ENCODE results near the gene ABO.
"Not testable (repeated sequence)": the region's sequence is repeated elsewhere in the genome, so short reads cannot be mapped to it uniquely, and the experiment has no call there.

The ABO gene

DNA sequence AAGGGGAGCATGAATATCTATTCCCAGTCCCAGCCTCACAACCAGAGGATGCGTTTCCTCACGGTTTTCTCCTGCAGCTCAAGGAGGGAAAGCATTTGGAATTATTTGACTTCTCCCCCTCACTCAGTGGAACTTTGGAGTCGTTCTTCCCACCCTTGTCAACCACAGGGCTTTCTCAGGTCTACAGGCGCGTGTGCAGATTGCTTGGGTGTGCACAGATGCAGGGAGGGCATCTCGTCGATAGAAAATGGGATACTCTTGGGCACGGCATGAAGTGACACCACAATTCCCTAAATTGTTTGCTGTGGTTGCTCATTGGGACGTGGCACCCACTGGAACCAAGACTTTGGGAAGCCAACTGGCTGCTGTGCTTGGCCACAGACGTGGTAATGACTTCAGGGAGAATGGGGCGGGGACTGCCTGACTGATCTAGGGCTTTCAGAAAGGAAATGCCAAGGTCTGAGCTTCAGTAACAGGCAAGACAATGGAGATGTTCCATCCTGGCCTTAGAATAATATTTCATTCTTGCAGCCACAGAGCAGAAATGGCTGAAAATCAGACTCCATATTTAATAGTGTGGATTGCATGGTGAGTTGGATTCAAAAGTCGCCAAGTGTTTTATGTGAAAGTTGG lies 53.7 kb downstream of the ABO start:
- ATAC-seq = no peak
- no peaks in the 10 kb centered on the region for H3K4me1 Mint-ChIP-seq
- H3K27ac Mint-ChIP-seq = no peak overlapping the region
- H3K4me3 Mint-ChIP-seq = no peak overlapping the region
- H3K27me3 Mint-ChIP-seq = peaks cover 43% of the 10 kb centered on the region
- no peaks in the 10 kb centered on the region for H3K36me3 Mint-ChIP-seq (ENCODE audit: low read depth)
- H3K9me3 Mint-ChIP-seq = no peaks in the 10 kb centered on the region
- DNase-seq = no peak

DNA sequence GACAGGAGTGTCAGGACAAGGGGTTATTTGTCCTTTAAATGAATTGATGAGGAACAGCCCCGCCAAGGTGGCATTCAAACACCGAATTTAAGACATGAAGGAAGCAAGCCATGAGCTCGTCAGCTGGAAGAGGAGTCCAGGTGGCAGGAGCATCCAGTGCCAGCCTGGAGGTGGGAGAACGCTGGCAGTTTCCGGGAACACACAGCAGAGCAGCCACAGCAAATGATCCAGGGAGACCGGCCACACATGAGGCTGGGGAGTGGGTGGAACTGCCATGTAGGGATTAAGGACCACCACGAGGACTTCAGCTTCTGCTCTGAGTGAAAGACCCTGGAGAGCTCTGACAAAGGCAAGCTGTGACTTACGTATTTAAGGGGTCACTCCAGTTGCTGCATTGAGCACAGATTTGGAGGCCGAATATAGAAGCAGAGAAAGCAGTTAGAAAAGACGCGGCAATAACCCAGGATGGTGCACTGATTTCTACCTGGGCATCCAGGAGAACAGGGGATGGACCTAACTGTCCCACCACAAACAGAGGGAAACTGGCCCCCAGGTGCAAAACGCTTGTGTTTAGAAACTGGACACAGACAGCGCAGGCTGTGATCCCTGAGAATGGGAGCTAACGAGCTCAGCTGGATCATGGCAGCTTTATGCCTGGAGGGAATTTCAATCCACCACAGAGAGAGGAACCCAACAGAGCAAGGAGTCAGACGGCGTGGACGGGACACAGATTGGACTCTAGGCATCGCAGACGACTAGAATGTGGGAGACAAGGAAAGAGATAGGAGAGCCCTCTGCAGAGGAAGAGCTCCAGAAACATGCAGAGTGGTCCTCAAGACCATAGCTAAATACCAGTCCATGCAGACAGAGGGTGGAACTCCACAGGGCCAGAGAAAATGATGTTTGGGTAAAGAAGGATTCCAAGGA lies 56.7 kb downstream of the ABO start:
- not testable (repeated sequence) for H3K27ac Mint-ChIP-seq; DNase-seq; H3K4me3 Mint-ChIP-seq; ATAC-seq; H3K9me3 Mint-ChIP-seq; H3K36me3 Mint-ChIP-seq (ENCODE audit: low read depth); H3K4me1 Mint-ChIP-seq
- peaks cover 56% of the 10 kb centered on the region for H3K27me3 Mint-ChIP-seq

DNA sequence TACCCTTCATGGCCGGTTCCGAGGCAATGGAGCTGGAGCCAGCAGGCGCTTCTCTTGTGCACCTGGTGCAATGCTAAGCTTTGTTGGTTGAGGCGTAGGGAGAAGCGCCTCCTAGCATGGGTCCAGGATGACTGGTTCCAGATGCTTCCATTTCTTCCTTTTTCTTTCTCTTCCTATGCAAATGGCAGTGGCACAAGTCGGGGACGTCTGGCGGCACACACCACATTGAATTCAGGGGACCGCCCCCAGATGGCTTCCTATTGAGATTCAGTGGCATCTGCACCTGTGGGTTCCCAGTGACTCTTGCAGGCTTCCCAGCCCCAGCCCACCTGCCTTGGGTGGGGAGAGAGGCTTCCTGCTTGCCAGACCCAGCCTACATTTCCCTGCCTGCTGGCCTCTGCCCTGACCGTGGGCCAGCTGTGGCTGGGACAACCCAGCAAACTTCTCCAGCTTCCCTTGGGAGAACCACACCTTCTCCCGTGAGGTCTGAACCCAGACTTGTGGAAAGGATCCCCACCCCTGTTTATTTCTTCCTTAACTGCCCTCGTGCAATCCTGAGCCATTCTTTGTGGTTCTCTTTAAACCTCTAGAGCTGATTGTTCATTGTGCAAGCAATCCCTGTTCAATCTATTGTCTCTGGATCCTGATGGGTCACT lies 57.5 kb downstream of the ABO start:
- not testable (repeated sequence) for H3K9me3 Mint-ChIP-seq; H3K4me1 Mint-ChIP-seq; ATAC-seq; H3K4me3 Mint-ChIP-seq; H3K27ac Mint-ChIP-seq; H3K36me3 Mint-ChIP-seq (ENCODE audit: low read depth); DNase-seq
- H3K27me3 Mint-ChIP-seq = peaks cover 55% of the 10 kb centered on the region

DNA sequence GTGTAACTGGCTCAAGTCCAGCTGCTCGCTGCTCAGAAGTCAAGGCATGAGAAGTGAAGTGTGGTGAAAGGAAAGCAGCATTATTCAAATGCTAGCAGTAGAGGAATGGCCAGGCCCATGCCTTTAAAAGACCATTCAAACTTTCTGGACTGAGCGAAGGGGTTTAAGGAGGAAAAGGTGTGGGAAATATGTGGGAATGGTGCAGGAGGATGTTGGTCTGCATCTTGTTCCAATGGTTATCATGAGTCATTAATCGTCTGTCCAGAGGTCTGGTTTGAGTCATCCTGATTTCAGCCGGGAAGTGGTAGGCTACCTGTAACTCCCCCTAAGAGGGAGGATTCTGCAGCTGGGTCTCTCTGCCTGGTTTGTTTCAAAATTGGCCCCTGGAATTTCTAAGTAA lies 60.7 kb downstream of the ABO start:
- H3K4me1 Mint-ChIP-seq; H3K4me3 Mint-ChIP-seq; ATAC-seq; H3K27ac Mint-ChIP-seq; H3K36me3 Mint-ChIP-seq (ENCODE audit: low read depth); H3K9me3 Mint-ChIP-seq; DNase-seq: not testable (repeated sequence)
- peaks cover 54% of the 10 kb centered on the region for H3K27me3 Mint-ChIP-seq

DNA sequence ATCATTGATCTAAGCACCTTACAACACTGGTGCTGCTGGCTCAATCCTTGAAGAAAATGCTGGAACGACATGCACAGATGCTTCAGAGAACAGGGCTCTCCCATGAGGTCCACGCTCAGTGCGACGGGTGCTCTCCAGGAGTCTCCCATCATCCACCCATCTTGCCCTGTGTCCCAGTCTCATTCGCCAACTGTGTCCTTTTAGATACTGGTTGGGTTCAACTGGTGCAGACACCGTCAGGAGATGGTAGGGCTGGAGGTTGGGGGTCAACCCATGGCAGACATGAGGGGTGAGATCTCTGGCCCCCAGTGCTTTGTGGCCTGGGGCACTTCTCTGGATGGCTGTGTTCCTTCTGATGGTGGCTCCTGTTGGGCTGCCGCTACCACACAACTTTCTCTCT lies 64.4 kb downstream of the ABO start:
- ATAC-seq (no peak), DNase-seq (no peak)
- Mint-ChIP-seq H3K27ac (no peak overlapping the region), H3K4me3 (no peak overlapping the region), H3K36me3 (ENCODE audit: low read depth) (no peaks in the 10 kb centered on the region), H3K4me1 (no peaks in the 10 kb centered on the region), H3K27me3 (peaks cover 28% of the 10 kb centered on the region), H3K9me3 (no peaks in the 10 kb centered on the region)

DNA sequence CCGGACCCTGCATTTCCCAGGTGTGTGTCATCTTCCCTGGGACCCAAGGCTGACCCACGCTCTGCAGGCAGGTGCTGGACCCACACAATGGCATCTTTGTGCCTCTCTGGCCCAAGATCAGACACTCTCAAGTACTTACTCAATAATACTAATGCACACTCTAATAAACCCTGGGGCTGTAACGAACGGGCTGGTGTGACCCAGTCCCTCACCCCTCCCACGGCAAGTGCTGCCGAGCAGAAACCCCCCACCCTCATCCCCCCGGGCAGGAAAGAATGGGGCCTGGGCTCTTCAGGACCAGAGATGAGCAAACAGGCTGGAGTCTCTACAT lies 64.8 kb downstream of the ABO start:
- H3K9me3 Mint-ChIP-seq = no peaks in the 10 kb centered on the region
- H3K27ac Mint-ChIP-seq = no peak overlapping the region

DNA sequence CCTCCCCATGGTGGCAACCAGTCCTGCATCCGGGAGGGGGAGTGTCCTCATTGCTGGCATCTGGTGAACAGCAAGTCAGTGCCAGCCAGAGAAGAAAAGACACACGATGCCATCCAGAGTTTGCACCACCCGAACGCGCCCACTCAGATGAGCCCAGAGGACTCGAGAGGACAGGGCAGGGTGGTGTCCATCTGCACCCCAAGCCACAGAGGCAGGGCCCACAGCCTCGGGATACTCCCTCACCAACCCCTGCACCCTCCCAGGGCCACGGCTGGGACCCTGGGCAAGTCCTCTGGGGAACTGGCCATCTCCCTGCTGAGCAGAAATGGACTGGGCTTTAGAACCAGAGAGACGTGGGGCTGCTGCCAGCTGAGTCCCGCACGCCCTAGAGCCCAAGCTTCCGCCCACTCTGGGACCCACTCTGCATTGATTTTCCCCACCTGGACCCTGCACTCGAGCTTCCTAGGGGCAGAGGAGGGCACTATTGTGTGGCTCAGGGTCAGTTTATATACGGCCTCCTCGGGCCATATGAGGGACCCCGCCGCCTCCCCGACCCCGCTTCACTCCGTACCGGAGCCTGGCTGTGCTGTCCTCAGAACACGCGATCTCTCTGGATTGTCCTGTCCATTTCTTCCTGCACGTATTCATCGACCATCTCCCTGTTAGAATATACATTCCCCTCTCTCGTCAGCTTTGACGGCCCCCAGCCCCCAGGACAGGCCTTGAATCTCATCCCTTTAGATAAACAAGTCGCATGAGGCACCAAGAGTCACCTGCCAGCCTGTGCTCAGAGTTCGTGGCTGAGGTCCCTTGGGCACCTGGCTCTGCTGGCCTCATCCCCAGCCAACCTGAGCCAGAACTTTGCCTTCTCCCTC lies 65.4 kb downstream of the ABO start:
- not testable (repeated sequence) for H3K4me1 Mint-ChIP-seq; H3K36me3 Mint-ChIP-seq (ENCODE audit: low read depth); DNase-seq; H3K9me3 Mint-ChIP-seq; ATAC-seq; H3K4me3 Mint-ChIP-seq; H3K27ac Mint-ChIP-seq
- H3K27me3 Mint-ChIP-seq = peaks cover 21% of the 10 kb centered on the region

More for the DNA sequence above, 64.8 kb downstream of the ABO start:
- Mint-ChIP-seq H3K36me3 (ENCODE audit: low read depth) (no peaks in the 10 kb centered on the region), H3K27me3 (peaks cover 26% of the 10 kb centered on the region), H3K4me1 (no peaks in the 10 kb centered on the region), H3K4me3 (no peak overlapping the region)
- ATAC-seq (no peak), DNase-seq (no peak)

DNA sequence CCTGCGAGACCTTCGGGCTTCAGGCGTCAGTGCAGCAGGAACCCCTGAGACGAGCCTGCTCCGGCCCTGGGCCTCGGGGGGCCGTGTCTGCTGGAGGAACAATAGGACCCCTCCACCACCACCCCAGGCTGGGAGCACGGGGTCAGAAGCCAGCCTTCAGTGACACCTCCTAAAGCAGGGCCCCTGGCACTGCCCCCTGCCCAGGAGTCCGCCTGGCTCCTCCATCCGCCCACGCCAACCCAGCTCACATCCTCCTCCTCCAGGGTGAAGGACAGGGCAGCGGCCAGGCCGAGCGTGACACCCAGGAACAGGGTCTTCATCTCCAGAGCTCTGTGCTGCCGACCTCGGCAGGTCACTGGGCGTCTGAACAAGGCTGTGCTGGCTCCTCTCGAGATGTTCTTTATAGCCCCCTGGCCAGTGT lies 66.1 kb downstream of the ABO start, which contains the start of gene OBP2B:
TSS of gene OBP2B (minus strand) at position 371 of the 421 bp plus-strand sequence. CDS start at position 320, 51 bp downstream.
- not testable (repeated sequence) for H3K36me3 Mint-ChIP-seq (ENCODE audit: low read depth); H3K4me1 Mint-ChIP-seq; DNase-seq; H3K4me3 Mint-ChIP-seq; ATAC-seq; H3K9me3 Mint-ChIP-seq; H3K27ac Mint-ChIP-seq
- H3K27me3 Mint-ChIP-seq = peaks cover 17% of the 10 kb centered on the region

DNA sequence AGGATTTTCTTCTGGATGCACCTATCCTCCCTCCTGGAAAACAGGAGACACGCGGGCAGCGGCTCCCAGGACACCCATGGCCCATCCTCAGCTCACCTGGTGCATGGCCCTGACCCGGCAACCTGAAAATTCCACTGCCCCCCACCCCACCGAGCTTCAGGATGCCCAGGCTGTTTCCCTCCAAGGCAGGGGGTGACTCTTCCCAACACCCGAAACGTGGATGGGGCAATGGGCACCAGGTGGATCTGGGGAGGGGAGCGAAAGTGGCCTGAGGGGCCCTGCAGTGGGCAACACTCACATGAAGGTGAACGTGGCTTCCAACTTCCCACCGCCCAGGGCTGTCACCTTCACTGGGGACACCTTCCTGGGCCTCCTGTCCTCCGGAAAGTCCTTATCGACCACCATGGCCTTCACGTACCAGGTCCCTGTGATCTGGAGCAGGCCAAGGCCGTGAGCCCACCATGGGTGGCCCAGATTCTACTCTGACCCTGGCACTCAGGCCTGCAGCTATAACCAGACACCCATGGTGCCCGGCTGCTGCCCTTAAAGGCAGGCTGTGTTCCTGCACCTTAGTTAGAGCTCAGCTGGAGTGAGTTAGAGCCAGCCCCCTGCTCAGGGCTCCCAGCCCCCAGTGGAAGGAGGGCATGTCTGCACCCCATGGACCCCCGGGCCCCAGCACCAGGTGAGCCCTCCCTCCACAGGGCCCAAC lies 66.7 kb downstream of the ABO start:
- H3K27me3 Mint-ChIP-seq = peaks cover 13% of the 10 kb centered on the region
- not testable (repeated sequence) for DNase-seq; ATAC-seq; H3K27ac Mint-ChIP-seq; H3K9me3 Mint-ChIP-seq; H3K36me3 Mint-ChIP-seq (ENCODE audit: low read depth); H3K4me1 Mint-ChIP-seq; H3K4me3 Mint-ChIP-seq

DNA sequence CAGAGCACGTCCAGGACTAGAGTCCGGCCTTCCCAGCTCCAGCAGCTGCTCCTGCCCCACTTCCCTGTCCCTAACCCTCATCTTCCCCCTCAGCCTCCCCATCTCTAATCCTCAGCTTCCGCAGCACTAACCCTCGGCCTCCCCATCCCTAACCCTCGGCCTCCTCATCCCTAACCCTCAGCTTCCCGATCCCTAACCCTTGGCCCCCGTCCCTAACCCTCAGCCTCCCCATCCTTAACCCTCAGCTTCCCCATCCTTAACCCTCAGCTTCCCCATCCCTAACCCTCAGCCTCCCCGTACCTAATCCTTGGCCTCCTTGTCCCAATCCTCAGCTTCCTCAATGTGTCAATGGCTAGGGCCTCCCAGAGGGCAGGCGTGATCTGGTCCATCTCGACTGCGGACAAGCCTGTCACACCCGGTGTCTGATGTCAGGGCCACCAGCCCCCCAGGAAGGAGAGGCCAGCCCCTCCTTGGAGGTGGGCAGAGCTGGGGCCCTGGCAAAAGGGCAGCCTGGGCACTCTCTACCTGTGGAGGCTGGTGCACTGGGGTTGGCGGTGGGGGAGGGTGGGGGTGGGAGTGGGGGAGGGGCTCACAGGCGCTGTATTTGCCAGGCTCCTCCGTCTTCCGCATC lies 67.3 kb downstream of the ABO start:
- Mint-ChIP-seq H3K4me1 (no peaks in the 10 kb centered on the region), H3K36me3 (ENCODE audit: low read depth) (no peaks in the 10 kb centered on the region), H3K27ac (no peak overlapping the region), H3K9me3 (no peaks in the 10 kb centered on the region), H3K4me3 (no peak overlapping the region), H3K27me3 (peaks cover 10% of the 10 kb centered on the region)
- DNase-seq = no peak
- no peak for ATAC-seq

DNA sequence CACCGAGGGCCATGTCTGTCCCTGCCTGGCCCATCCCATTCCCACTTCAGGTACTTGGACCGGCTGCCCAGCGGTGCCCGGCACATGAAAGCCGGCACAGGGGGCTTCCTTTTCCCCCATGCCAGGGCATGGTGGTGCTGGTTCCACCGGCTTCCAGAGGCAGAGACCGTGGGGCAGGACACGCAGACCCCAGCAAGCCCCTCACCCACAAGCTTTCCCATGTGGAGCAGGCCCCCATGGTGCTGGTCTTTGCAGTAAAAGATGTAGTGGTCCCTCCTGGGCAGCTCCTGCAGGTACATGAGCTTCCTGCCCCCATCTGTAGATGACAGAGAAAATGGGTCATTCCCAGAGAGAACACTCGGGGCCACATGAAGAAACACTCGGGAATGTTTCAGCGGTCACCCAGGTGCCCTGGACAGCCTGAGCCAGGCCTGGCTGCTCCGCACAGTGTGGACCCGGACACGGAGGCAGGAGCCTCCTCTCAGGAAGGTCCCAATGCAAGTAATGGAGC lies 67.9 kb downstream of the ABO start:
- ATAC-seq (no peak), DNase-seq (no peak)
- no peak overlapping the region for H3K4me3 Mint-ChIP-seq
- peaks cover 8% of the 10 kb centered on the region for H3K27me3 Mint-ChIP-seq
- no peaks in the 10 kb centered on the region for H3K9me3 Mint-ChIP-seq
- H3K4me1 Mint-ChIP-seq = no peaks in the 10 kb centered on the region
- H3K27ac Mint-ChIP-seq = no peak overlapping the region
- H3K36me3 Mint-ChIP-seq (ENCODE audit: low read depth) = no peaks in the 10 kb centered on the region

DNA sequence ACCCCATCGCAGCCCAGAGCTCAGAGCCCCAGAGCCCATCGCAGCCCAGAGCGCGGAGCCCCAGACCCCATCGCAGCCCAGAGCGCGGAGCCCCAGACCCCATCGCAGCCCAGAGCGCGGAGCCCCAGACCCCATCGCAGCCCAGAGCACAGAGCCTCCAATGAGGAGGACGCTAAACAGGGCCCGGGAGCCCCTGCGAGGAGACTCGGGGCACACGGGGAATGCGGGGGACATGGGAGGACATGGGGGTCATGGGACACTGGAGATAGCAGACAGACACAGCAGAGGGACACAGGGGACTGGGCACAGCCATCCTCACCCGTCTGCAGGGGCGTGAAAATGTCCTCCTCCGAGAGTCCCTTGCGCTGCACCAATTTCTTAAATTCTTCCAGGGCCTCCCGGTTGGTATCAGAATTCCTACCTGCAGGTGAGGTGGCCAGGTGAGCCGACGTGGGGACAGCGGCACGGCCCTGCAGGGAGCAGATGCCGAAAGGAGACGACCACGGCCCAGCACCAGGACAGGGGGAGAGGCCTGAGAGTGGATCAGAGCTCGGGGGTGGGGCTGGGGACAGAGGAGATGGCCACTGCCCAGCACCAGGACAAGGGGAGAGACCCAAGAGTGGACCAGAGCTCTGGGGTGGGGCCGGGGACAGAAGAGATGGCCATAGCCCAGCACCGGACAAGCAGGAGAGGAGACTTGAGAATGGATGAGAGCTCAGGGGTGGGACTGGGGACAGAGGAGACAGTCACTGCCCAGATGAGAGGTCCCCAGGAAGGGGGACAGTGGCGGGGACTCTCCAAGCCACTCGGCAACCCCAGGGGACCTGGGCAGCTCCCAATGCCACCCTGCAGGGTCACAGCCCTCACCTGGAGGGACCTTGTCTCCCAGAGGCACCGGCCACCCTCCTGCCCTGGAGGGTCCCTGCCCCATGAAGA lies 68.7 kb downstream of the ABO start:
- H3K27ac Mint-ChIP-seq = no peak overlapping the region
- H3K27me3 Mint-ChIP-seq = peaks cover 5% of the 10 kb centered on the region
- H3K9me3 Mint-ChIP-seq = no peaks in the 10 kb centered on the region
- no peaks in the 10 kb centered on the region for H3K36me3 Mint-ChIP-seq (ENCODE audit: low read depth)
- H3K4me3 Mint-ChIP-seq = no peak overlapping the region
- no peaks in the 10 kb centered on the region for H3K4me1 Mint-ChIP-seq
- ATAC-seq (no peak), DNase-seq (no peak)

Measured in activated naive CD8-positive, alpha-beta T cell treated with anti-CD3 and anti-CD28 coated beads, Interleukin-2, amount 50 U/mL, for 24 hours (primary cell).